Measurements from ENCODE around the gene LIN52. TPM values are rescaled to one million over a fixed set of nuclear protein-coding genes. Genes with fewer than 3 reads are reported as not detected.

Gene LIN52
- total RNA-seq, 1 experiment from 2014 or later = 11.3 TPM

GRCh38 chr14:74038020-74038859, 46.5 kb upstream of the LIN52 start:
- TF ChIP-seq, protein P1, sequence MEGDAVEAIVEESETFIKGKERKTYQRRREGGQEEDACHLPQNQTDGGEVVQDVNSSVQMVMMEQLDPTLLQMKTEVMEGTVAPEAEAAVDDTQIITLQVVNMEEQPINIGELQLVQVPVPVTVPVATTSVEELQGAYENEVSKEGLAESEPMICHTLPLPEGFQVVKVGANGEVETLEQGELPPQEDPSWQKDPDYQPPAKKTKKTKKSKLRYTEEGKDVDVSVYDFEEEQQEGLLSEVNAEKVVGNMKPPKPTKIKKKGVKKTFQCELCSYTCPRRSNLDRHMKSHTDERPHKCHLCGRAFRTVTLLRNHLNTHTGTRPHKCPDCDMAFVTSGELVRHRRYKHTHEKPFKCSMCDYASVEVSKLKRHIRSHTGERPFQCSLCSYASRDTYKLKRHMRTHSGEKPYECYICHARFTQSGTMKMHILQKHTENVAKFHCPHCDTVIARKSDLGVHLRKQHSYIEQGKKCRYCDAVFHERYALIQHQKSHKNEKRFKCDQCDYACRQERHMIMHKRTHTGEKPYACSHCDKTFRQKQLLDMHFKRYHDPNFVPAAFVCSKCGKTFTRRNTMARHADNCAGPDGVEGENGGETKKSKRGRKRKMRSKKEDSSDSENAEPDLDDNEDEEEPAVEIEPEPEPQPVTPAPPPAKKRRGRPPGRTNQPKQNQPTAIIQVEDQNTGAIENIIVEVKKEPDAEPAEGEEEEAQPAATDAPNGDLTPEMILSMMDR (IDR thresholded peaks at IDR 0.05; ENCODE audit: insufficient read depth in 1 of 2, low read depth in 1 of 2, low read length in 1 of 2, severe bottlenecking in 1 of 2, unreplicated experiment in 1 of 2) = peak; percentile 65 to 70
- Mint-ChIP-seq H3K9me3 (ENCODE audit: unreplicated experiment) (no peaks in the 10 kb centered on the region), H3K4me3 (ENCODE audit: unreplicated experiment) (no peak overlapping the region), H3K27me3 (ENCODE audit: insufficient read depth, unreplicated experiment) (no peaks in the 10 kb centered on the region), H3K36me3 (ENCODE audit: insufficient read depth, unreplicated experiment) (no peaks in the 10 kb centered on the region), H3K4me1 (ENCODE audit: low read depth, unreplicated experiment) (no peaks in the 10 kb centered on the region), H3K27ac (ENCODE audit: unreplicated experiment) (no peak overlapping the region)
- Histone ChIP-seq H3K36me3 (ENCODE audit: control insufficient read depth, insufficient read depth, low read length) (no peaks in the 10 kb centered on the region), H3K27me3 (replicated peaks; ENCODE audit: control insufficient read depth, insufficient read depth, low read length) (no peaks in the 10 kb centered on the region), H3K9me3 (no peaks in the 10 kb centered on the region), H3K4me3 (ENCODE audit: low read depth, low read length) (no peak overlapping the region), H3K4me1 (no peaks in the 10 kb centered on the region)
- CTCF ChIA-PET = interaction anchor here (0.6 kb wide), 2 partner anchors 11 to 1801 kb away, joined by 3 to 5 read pairs; no protein-coding TSS in a partner anchor
- BruUV-seq (replicated peaks) = no TSS peak
- peak in 1 of 2 experiments; percentile 56 for DNase-seq
- intact Hi-C loops (cut with micrococcal nuclease; ENCODE audit: unreplicated experiment) = loop anchor here (1.0 to 5.0 kb wide), 3 partner anchors 41 to 310 kb away; no protein-coding TSS in a partner anchor
- POLR2A ChIA-PET = no interaction called here

DNA sequence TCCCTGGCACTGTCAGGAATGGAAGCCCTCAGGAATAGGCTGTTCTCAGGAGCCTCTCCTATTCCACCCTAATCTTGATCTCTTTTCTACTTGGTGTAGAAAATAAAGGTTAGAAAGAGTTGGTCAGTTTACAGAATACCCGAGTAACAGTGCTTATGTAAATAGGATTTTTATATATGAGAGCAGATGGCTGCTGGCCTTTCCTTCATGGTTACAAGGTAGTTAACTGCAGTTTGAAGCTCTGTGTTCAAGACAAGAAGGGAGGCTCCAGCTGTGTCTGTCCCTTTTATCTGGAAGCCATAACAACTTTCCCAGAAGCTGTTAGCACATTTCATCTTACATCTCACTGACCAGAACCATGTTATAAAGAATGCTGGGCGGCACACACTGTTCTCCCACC, 42.5 kb upstream of the LIN52 start:
- Histone ChIP-seq H3K4me1 (no peaks in the 10 kb centered on the region), H3K27me3 (replicated peaks; ENCODE audit: control insufficient read depth, insufficient read depth, low read length) (no peaks in the 10 kb centered on the region), H3K36me3 (ENCODE audit: control insufficient read depth, insufficient read depth, low read length) (no peaks in the 10 kb centered on the region), H3K4me3 (ENCODE audit: low read depth, low read length) (no peak overlapping the region), H3K9me3 (no peaks in the 10 kb centered on the region)
- POLR2A ChIA-PET = no interaction called here
- intact Hi-C loops (cut with micrococcal nuclease; ENCODE audit: unreplicated experiment) = no loop called here
- no peaks in the 10 kb centered on the region for H3K9me3 Mint-ChIP-seq (ENCODE audit: unreplicated experiment)
- H3K36me3 Mint-ChIP-seq (ENCODE audit: insufficient read depth, unreplicated experiment) = no peaks in the 10 kb centered on the region
- no peak overlapping the region for H3K27ac Mint-ChIP-seq (ENCODE audit: unreplicated experiment)
- H3K4me1 Mint-ChIP-seq (ENCODE audit: low read depth, unreplicated experiment) = no peaks in the 10 kb centered on the region
- TF ChIP-seq, protein P1 (IDR thresholded peaks at IDR 0.05; ENCODE audit: insufficient read depth in 1 of 2, low read depth in 1 of 2, low read length in 1 of 2, severe bottlenecking in 1 of 2, unreplicated experiment in 1 of 2) = no peak
- DNase-seq = no peak
- no peaks in the 10 kb centered on the region for H3K27me3 Mint-ChIP-seq (ENCODE audit: insufficient read depth, unreplicated experiment)
- CTCF ChIA-PET = no interaction called here
- no TSS peak for BruUV-seq (replicated peaks)
- no peak overlapping the region for H3K4me3 Mint-ChIP-seq (ENCODE audit: unreplicated experiment)

- intact Hi-C loops (cut with micrococcal nuclease; ENCODE audit: unreplicated experiment) = no loop called here
- Mint-ChIP-seq H3K36me3 (ENCODE audit: insufficient read depth, unreplicated experiment) (no peaks in the 10 kb centered on the region), H3K9me3 (ENCODE audit: unreplicated experiment) (no peaks in the 10 kb centered on the region), H3K27me3 (ENCODE audit: insufficient read depth, unreplicated experiment) (no peaks in the 10 kb centered on the region), H3K27ac (ENCODE audit: unreplicated experiment) (no peak overlapping the region), H3K4me1 (ENCODE audit: low read depth, unreplicated experiment) (no peaks in the 10 kb centered on the region), H3K4me3 (ENCODE audit: unreplicated experiment) (no peak overlapping the region)
- POLR2A ChIA-PET = no interaction called here
- TF ChIP-seq, protein P1 (IDR thresholded peaks at IDR 0.05; ENCODE audit: insufficient read depth in 1 of 2, low read depth in 1 of 2, low read length in 1 of 2, severe bottlenecking in 1 of 2, unreplicated experiment in 1 of 2) = no peak
- DNase-seq = no peak
- Histone ChIP-seq H3K4me1 (no peaks in the 10 kb centered on the region), H3K36me3 (ENCODE audit: control insufficient read depth, insufficient read depth, low read length) (no peaks in the 10 kb centered on the region), H3K9me3 (no peaks in the 10 kb centered on the region), H3K27me3 (replicated peaks; ENCODE audit: control insufficient read depth, insufficient read depth, low read length) (no peaks in the 10 kb centered on the region), H3K4me3 (ENCODE audit: low read depth, low read length) (no peak overlapping the region)
- CTCF ChIA-PET = no interaction called here
- BruUV-seq (replicated peaks) = no TSS peak
Measured at GRCh38 chr14:74045522-74045921, 39.2 kb upstream of the LIN52 start.
